Adrenal gland (tissue), 5 donors: ENCODE measurements around the gene BACH2.

Experiments used
- POLR2A ChIP-seq, 2 donors: fragments of 450-650 bp; IDR thresholded peaks; one replicate each; pipeline ENCODE4 v1.6.1; 2017; ENCODE audit warnings: antibody characterized with exemption in 2 of 2, mild to moderate bottlenecking in 2 of 2, moderate library complexity in 1 of 2
- TF ChIP-seq, protein P1 (sequence below), 6 experiments: fragments of 450-650 bp in 4 of 6; fragments of 200-600 bp in 2 of 6; sonication (generic) in 1 of 6; IDR thresholded peaks; 1 replicate in 5 of 6; 2 replicates in 1 of 6; pipeline versions ENCODE4 v1.5.1 to v1.8.0; 2016 to 2021; ENCODE audit warnings: antibody characterized with exemption in 6 of 6, mild to moderate bottlenecking in 2 of 6, moderate library complexity in 1 of 6
- donor health status: DM: no; HTN: no; CAD: no.

DNA sequence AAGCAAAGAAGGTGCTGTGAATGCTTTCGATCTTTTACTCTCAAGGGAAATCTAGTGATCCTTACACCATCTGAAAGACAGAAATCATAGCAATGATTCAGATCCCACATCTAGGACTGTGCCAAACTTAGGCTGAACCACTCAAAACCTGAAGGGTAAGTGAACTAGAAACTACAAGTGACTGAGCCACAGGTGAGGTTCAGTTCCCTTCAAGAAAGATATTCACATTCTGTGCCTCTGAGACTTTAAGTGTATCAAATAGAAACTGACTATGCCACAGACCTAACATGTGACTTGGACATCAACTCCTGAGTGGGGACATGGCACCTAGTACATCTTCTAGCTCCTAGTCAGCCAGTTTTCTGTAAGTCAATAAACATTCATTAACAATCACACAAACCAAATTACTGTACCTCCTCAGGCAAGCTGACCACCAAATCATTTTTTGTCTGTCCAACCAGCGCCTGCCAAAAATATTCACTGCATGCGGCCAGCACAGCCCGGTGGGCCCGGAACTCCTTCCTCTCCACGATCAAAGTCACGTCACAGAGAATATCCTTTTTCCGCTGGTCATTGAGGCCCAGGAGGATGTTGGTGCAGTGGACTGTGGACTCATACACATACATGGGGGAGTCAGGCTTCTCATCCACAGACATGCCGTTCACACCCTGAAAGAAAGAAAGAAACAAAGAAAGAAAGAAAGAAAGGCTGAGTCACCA is 288.3 kb downstream of the BACH2 start:
- TF ChIP-seq, protein P1, sequence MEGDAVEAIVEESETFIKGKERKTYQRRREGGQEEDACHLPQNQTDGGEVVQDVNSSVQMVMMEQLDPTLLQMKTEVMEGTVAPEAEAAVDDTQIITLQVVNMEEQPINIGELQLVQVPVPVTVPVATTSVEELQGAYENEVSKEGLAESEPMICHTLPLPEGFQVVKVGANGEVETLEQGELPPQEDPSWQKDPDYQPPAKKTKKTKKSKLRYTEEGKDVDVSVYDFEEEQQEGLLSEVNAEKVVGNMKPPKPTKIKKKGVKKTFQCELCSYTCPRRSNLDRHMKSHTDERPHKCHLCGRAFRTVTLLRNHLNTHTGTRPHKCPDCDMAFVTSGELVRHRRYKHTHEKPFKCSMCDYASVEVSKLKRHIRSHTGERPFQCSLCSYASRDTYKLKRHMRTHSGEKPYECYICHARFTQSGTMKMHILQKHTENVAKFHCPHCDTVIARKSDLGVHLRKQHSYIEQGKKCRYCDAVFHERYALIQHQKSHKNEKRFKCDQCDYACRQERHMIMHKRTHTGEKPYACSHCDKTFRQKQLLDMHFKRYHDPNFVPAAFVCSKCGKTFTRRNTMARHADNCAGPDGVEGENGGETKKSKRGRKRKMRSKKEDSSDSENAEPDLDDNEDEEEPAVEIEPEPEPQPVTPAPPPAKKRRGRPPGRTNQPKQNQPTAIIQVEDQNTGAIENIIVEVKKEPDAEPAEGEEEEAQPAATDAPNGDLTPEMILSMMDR (IDR thresholded peaks at IDR 0.05): no peak
- no peak for TF ChIP-seq POLR2A (IDR thresholded peaks at IDR 0.05)
